ENCODE data around the gene ZBTB7C.

The ZBTB7C gene

DNA sequence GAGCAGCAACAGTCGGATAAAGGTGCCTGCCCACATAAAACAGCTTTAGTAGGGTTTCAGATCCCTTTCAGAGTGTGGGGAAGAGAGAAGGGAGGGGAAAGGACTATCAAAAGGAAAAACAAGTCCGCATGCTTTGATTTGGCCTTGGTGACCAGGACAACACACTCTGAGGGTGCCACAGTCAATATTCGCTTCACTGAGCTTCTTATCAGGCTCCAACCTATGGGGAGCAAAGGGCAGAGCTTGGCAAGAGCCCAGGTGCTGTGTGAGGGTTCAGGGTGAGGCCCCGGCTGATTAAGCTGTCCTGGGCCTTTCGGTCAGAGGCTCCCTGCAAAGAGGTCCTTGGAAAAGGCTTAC, 241.3 kb downstream of the ZBTB7C start:
- no peak for DNase-seq (ENCODE audit: low read depth, low spot score)

DNA sequence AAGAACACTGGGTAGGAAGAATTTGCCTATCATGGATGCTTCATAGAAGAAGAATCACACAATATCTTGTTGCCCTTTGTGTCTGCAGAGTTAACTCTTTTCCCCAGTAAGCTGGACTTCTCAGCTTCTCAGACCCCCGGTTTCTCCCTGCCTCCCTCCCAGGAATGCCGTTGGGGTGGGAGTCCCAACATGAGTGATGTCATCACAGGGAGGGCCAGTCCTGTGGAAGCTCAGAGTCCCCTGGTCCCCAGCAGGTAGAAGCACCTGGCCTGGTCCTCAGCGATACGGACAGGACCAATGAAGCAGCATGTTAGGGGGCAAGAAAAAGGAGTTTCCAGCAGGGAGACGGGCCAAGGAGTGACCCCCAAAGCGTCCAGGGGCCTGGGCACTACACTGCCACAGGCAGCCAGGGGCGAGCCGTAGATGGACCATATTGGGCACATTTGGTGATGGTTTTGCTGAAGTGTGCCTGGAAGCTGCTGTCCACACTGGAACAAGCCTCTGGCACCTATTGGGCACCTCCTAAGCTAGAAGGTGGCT, 242.8 kb downstream of the ZBTB7C start:
- DNase-seq (ENCODE audit: low read depth, low spot score), result no peak

DNA sequence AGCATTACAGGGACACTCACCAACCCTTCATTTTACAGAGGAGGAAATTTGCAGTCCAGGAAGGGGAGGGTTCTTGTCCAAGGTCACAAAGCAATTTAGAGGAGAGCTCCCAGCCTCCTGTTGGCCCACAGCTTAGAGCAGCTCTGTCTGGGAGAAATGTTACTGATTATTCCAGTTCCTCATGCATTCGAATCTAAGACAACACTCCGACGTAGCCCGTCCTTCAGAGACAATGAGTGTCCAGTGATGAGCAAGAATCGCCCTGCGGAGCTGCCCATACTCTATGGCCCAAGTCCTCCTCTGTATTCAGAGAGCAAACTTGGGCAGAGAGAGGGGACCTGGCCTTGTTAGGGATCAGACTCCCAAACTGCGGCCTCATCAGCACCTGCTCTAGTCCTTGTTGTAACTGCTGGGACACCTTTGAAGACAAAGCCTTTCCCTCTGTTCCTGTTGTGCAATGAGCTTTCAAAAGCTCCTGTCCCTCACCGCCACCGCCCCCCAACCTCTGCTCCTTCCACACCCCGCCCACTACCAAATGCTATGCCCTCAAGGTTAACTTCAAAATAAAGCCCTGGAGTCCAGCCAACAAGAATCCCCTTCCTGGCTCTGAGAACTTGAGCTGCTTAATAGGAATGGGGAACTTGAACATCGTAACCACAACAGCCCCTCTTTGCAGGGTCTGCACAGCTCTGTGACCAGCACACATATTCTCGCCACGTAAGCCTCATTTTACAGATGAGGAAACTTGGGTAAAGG, 243.9 kb downstream of the ZBTB7C start:
- DNase-seq (ENCODE audit: low read depth, low spot score), result no peak

DNA sequence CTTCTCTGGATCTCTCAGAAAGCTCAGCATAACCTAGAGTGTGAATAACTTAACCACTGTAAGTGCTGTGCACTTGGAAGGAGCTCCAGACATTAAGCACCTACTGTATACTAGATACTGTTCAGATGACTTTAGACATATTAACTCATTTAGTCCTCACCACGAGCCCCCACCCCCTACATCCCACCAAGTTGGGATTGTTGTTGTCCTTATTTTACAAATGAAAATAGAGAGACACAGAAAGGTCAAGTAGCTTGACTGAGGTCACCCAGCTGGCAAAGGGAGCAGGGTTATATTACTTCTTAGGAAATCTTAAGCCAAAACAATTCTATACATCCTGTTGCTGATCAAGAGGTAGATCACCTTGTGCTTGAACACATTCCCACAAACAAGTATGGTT, 244.5 kb downstream of the ZBTB7C start:
- no peak for DNase-seq (ENCODE audit: low read depth, low spot score)

DNA sequence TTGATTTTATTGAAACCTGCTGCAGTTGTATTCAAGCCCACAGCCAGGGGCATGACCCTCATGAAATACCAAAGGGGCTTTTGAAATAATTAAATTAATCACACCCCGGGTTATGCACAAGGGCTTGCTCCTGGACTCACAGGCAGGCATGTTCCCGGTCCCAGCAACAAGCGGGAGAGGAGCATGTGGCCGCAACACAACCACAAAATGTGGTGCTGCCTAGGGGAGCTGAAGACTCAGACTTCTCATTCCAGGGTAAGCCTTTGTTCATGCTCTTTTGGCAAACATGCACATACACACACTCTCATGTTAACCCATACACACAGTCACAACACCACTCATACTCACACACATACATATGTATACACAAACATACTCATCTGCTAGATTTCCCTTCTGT, 245.1 kb downstream of the ZBTB7C start:
- DNase-seq (ENCODE audit: low read depth, low spot score), result no peak

DNA sequence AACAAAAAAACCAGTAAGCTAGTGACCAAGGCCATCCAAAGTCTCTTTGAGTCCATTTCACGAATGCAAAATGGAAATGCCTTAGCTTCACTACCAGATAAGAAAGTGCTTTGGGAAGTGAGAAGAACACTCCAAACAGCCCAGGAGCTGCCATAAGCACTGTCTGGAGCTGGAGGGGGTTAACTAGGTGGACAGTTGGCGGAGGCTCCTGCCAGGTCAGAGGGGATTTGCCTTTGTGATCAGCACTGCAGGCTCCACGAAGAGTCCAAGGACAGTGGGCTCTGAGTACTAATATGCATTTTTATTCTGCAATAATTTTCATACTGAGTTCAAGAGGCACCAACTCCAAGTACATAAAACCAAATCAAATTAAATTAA, 245.5 kb downstream of the ZBTB7C start:
- no peak for DNase-seq (ENCODE audit: low read depth, low spot score)

DNA sequence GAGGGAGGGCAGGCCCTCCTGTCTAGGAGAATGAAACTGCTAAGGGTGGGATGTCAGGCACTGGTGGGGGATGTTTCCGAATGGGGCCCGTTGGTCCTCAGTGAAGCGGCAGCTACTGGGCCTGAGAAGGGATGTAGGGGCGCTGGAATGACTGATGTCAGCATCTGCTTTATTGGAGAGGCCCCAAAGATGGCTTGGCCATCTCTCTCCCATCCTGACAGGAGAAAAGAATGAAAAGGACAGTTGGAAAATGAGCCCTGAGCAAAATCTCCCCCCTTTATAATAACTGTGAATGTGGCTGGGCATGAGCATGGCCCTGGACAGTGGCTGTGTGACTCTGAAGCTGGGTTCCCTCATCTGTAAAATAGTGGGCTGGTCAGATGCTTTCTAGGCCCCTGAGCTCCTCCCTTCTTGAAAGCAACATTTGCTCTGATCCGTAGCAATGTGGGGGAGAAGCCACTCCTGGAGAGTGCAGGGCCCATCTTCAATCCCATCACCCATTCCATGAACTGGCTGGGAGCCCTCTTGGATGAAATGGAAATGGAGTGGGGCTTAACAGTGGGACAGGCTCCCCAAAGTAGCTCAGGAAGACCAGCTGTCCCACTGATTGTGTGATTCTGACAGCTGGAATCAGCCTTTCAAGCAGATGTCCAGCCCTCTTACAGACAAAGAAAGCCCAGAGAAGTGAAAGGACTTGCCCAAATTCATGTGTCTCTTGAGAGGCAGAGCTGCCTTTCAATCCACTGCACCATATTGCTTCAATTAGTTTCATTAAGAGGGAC, 246.0 kb downstream of the ZBTB7C start:
- DNase-seq (ENCODE audit: low read depth, low spot score), result no peak

DNA sequence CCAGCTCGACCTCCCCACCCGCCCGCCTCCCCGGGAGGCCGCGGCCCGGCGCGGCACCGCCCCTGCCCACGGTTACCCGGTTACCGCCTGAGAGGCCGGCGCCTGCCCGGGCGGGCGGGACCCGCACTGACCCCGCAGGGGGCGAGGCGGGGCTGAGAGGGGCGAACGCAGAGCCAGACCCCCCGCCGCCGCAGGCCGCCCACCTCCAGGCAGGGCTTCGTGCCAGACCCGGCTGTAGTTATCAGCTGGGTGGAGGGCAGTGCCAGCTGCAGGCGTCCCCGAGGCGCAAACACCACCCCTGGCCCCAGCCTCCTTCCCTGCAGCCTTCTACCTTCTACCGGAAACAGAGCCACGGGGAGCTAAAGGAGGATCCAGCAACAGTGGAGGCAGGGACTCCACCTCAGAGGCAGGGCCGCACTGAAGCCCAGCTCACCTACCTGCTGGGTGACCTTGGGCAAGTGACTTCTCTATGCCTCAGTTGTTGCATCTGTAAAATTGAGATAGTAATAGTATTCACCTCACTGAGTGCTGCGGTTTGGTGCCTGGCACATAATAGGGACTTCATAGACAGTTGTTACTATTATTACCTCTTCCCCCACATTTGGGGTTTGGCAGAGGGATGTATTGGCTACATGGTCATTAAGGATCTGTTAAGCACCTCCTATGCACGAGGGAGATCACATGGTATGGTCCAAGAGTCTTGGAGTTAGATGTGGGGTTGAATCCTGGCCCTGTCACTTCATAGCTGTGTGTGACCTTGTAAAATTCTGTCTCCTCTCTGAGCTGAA, 247.1 kb downstream of the ZBTB7C start:
- DNase-seq (ENCODE audit: low read depth, low spot score), result no peak

DNA sequence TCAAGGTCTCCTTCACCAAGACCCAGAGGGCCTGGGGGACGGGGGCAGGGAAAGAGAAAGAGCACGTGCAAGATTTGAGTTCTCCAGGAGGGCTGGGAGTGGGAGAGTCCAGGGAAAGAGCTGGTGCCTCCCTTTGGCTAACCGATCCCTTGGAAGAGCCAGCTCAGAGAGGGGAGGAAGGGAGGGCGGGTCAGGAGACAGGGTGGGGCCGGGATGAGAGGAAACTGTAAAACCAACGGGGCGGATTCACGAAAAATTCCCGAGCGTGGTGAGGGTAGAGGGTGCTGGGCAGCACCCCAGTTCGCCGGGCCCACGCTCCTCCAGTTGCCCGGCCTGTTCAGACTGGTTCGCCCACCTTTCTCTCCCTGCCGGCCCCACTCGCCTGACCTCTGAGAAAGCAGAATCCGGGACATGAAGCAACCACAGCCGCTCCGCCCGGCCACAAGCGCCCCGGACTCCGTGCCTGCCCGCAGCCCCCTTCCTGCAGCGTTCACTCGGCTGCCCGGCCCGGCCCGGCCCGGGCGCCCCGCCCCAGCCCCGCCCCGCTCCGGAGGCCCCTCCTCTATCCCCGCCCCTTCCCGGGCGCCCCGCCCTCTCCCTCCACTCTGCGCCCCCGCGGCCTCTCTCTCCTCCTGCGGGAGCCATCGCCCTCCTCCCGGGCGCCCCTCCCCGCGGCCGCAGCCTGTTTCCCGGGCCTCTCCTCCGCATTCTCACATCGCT, 247.8 kb downstream of the ZBTB7C start:
- DNase-seq (ENCODE audit: low read depth, low spot score), result peak; percentile 20

DNA sequence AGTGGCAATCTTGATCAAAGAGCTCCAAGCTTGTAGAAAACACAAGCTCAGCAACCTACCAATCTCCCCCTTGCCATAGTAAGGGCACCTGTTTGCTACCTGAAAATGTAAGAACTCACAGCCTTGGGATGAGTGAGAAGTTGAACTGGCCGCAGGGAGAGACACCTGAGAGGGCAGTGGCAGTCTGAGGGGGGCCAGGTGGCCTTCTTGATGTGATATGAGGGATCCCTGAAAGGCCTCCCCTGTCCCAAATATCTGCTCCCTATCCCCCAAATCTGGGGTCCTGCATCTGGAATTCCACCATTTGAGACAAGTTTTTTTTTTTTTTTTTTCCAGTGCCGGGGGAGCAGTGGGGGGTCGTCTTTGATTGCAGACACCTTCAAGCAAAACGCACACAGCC, 248.6 kb downstream of the ZBTB7C start:
- no peak for DNase-seq (ENCODE audit: low read depth, low spot score)

DNA sequence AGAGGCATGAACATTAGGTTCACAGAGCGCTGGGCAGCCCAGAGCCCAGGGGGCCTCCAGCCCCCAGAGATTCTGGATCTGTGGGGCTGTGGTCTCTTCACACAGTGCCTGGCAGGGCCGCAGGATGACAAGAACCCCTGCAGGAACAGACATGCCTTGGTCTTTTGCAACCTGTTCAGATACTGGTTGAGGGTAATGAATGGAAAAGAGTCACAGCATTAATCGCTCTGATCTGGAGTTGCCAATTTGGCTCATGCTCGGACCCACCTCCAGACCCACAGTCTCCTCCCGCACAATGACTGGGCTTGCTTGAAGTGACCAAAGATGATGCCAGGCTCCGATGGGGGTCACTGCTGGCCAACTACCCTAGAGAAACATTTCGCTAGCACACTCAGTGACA, 249.4 kb downstream of the ZBTB7C start:
- no peak for DNase-seq (ENCODE audit: low read depth, low spot score)

DNA sequence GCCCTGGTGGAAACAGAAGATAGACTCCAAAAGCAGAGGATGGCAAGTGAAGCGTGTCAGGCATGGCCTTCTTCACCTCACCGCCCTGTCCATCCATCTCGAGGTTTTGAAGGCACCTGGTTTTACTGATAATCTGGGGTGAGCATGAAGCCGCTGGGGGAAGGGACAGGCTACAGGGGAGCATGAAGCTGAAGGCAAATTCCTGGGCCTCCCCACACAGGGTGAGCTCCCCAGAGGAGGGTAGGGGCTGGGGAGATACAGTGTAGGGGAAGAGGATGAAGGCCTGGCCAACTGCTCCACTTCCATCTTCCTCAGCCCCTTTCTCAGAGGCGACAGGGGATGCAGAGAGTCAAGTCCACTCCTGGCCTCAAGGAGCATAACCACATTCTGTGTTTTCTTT, 250.5 kb downstream of the ZBTB7C start:
- DNase-seq (ENCODE audit: low read depth, low spot score), result no peak

DNA sequence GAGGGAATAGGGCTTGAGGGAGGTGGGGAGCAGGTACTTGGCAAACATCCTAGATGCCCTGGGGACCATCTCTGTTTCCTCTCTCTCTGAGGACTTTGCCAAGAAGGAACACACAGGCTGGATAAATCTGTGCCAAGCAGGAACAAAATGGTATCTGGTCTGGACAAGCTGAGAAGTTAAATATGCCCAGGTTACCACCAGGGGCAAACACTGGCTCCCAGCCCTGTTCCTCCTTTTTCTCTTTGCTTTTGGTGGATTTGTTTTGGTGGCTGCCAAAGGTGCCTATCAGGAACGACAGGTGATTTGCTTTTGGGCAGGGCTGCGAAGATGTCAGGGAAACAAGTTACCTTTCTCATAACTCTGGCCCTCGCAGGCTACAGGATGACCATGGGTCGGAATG, 251.2 kb downstream of the ZBTB7C start:
- DNase-seq (ENCODE audit: low read depth, low spot score), result no peak

DNA sequence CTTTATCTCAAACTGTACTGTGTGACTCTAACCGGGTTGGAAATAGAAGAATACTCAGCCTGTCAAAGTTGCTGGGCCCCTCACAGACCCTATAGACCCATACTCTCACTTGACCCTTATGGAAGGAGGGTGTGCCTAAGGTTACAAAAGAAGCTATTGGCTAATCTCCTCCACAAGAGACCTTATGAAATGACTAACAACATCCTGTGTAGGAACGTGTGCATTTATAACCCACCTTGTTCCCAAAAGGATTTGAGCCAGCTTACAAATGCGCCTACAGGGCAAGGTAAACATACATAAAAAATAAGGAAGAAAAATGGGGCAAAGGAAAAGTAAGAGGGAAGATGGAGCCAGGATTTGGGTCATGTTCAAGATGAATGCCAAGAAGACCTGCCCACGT, 253.3 kb downstream of the ZBTB7C start:
- no peak for DNase-seq (ENCODE audit: low read depth, low spot score)

DNA sequence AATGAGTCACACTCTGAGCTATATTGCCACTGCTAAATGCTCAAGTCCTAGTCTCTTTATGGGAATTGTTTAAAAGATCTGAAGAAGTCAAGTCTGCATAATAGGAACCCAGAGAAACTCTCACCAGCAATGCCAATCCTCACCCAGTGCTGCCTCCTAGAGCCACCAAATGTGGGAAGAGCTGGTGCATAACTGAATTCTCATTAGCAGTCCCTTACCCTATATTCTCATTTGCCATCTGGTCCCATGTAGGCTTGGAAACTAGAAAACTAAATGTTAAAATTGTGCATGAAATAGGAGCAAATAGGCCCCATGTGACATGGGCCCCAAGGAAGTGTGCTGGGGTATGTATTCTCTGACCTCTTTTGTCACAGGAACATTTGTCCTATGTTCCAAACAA, 254.4 kb downstream of the ZBTB7C start:
- no peak for DNase-seq (ENCODE audit: low read depth, low spot score)

DNA sequence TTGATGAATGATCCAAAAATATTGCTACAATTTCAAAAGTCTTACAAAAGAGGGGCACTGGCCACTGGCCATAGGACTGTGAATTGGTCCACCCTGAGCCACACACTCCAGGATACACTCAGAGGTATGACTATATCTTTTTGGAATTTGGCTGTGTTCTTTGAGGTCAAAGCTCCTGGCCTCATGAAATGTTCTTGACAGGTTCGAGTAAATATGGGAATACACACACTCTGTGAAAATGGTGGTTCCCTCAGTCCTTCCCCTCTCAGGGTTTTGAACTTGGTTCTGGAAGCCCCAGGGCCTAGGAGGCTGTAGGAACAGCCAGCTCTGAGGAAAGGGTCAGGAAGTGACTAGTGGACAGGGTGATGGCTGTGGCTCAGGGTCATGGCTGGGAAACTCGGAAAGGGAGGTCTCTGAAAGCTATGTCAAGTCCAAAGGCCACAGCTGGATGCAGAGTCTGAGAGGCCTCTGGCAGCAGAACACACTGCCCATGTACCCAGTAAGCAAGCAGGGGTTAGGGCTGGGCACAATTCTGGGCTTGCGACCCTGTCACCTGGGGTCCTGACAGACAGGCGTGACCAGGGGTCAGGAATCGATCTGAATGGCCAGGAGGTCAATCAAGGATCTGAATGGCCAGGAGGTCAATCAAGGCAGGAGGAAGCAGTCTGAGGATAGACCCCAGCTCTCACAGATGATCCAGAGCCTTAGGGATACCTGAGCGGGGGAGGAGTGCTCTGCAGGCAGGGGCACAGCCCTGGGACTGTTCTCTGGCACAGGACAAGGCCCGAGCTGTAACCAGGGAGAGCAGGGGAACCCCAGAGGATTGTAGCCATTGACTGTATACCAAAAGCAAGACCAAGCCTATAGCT, 255.3 kb downstream of the ZBTB7C start:
- no peak for DNase-seq (ENCODE audit: low read depth, low spot score)

DNA sequence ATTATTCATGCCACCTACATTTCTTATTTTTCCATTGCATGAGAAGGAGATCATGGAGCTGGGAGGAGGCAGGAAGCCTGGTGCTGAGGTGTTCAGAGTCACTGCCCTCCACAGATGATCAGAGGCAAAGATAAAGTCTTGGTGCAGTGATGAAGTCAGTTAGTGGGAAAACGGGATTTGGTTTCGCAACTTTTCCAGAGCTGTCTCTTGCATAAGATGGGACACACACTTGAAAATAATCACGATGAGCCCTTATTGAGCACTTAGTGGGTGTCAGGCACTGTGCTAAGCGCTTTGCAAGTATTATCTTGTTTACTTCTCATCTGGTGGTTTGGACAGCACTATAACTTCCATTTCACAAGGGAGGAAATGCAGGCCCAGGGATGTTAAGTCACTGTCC, 256.6 kb downstream of the ZBTB7C start:
- no peak for DNase-seq (ENCODE audit: low read depth, low spot score)

DNA sequence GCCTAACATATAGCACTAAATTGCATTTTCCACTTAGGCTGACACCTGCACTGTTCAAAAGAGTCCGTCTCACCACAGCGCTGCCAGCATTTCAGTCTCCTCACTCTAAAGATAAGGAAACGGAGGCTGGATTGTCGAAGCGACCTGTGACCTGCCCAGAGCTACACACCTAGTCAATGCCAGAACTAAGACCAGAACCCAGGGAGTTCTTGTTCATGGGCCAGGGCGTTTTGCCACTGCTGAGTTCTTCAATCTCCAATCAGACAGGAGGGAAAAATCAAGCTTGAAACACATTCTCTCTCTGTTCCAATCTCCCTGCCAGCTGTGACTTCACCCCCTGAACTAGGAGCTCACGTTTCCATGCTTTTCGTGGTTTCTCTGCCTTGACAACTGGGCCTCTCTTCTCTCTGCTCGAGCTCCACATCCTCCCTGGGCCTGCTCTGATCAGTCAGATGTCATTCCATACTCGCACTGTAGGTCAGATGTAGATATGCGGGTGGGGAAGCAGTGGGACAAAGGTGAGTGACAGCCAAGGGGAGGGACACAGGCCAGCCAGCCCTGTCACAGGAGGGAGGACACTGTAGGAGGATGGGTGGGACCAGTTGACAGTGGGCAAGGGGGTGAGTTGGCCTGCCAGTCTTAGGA, 257.6 kb downstream of the ZBTB7C start:
- no peak for DNase-seq (ENCODE audit: low read depth, low spot score)

DNA sequence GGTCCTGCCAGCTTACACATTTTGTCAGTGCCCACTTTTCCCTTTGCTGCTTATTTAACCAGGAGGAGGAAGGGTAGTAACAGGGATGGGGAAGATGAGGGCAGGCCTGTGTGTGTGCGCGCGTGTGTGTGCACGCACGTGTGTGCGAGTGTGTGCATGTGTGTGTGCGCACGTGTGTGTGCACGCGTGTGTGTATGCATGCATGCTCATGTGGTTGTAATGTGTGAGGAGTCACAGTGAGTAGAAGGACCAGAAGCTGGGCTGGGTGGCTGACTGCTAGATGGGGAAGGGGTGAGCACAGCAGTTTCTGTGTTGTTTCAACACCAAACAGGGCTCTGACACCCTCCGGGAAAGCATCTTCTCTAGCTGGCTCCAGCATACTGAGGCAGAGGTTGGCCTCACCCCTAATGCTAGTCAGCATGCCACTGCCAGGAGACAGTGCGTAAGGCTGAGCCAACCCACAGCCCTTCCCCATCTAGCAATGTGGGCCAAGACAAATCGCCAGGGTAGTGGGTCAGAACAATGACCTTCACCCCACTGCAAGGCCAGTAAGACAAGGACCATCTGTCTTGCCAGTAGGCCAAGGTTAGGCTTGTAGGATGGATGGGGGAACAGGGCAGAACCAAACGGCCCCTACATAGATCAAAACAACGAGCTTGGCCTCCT, 260.0 kb downstream of the ZBTB7C start:
- DNase-seq (ENCODE audit: low read depth, low spot score), result no peak

DNA sequence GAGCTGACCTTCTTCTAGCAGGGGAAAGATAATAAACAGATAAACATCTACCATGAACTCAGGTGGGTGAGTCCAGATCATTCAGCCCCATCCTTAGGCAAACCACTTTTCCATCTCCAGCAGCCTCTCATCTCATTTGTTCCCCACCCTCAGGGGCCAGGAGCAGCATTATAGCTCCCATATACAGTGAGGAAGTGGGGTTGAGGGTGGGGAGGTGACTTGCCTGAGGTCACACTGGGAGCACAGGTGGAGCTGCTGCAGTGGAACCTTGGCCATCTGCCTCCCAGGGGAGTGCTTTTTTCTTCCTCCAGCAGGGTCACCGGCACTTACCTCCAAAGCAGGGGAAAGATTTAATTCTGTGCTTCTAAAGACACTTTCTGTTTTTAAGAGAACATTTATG, 266.2 kb downstream of the ZBTB7C start:
- no peak for DNase-seq (ENCODE audit: low read depth, low spot score)

All from activated naive CD8-positive, alpha-beta T cell treated with anti-CD3 and anti-CD28 coated beads, Interleukin-2, amount 50 U/mL, for 16 hours (primary cell).